Colonic mucosa (tissue), 4 donors: ENCODE data around the gene RASA1. TPM values are rescaled to one million over a fixed set of nuclear protein-coding genes. Genes with fewer than 3 reads are reported as not detected.

Source experiments
- DNase-seq: peaks from one replicate; pipeline ENCODE4 v3.0.0-alpha.2; 2020
- H3K27ac ChIP-seq: fragments of 200-600 bp; one replicate; pipeline ENCODE4 v1.8.0; 2021
- H3K27me3 ChIP-seq: fragments of 200-600 bp; one replicate; pipeline ENCODE4 v1.8.0; 2021
- H3K36me3 ChIP-seq: fragments of 200-600 bp; one replicate; pipeline ENCODE4 v1.8.0; 2021
- H3K4me1 ChIP-seq: fragments of 200-600 bp; one replicate; pipeline ENCODE4 v1.8.0; 2021; ENCODE audit warnings: mild to moderate bottlenecking
- H3K4me3 ChIP-seq: fragments of 200-600 bp; one replicate; pipeline ENCODE4 v1.8.0; 2021
- H3K9ac ChIP-seq, 2 donors: one replicate each; pipeline ENCODE4 v1.7.0; 2013; ENCODE audit warnings: control low read depth in 2 of 2, low read depth in 2 of 2, low read length in 2 of 2
- H3K9me3 ChIP-seq: fragments of 200-600 bp; one replicate; pipeline ENCODE4 v1.8.0; 2021
- intact Hi-C: fragments of 100-400 bp; cut with DNase I; formaldehyde crosslinking; loops from one replicate; pipeline ENCODE4 v1.14.1; 2022
- total RNA-seq, 2 donors: library from RNA; stranded (reverse); fragmentation: NEBNext Ultra II Directional in 1 of 2; extraction: Animal tissue kit (Norgen Biotek cat#: 25700) in 1 of 2; gene quantifications; one replicate each; pipeline ENCODE4 v1.2.1, GENCODE V29; 2021
- TF ChIP-seq, protein P1 (sequence below): fragments of 200-600 bp; IDR thresholded peaks from one replicate; pipeline ENCODE4 v1.8.0; 2022; ENCODE audit warnings: antibody characterized with exemption, mild to moderate bottlenecking
- donor health status: healthy.
- donor health status: DM: no; HTN: no; CAD: no.
- donor health status: DM: no; HTN: no; CAD: no.

RASA1 gene
- total RNA-seq, 2 donors from 2014 or later, result 24.1 to 28.8 TPM

DNA sequence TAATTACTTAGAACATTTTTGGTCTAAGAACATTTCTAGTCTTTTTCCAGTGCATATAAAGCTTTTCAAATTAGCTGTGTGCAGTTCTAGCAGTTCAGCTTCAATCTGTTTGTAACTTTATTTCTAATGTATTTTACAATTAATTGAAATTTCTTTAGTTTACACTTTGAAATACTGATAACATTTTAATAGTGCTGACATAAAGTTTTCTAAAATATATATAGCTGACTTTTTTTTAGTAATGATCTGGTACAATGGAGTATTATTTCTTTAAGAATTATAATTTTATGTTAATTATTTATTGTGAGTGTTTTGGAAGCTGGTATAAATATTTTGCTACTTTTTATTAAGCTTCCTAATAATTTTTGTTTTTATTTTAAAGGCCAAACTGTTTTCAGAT is 101.7 kb downstream of the RASA1 start:
- no peak overlapping the region for H3K27ac ChIP-seq
- TF ChIP-seq, protein P1, sequence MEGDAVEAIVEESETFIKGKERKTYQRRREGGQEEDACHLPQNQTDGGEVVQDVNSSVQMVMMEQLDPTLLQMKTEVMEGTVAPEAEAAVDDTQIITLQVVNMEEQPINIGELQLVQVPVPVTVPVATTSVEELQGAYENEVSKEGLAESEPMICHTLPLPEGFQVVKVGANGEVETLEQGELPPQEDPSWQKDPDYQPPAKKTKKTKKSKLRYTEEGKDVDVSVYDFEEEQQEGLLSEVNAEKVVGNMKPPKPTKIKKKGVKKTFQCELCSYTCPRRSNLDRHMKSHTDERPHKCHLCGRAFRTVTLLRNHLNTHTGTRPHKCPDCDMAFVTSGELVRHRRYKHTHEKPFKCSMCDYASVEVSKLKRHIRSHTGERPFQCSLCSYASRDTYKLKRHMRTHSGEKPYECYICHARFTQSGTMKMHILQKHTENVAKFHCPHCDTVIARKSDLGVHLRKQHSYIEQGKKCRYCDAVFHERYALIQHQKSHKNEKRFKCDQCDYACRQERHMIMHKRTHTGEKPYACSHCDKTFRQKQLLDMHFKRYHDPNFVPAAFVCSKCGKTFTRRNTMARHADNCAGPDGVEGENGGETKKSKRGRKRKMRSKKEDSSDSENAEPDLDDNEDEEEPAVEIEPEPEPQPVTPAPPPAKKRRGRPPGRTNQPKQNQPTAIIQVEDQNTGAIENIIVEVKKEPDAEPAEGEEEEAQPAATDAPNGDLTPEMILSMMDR, result no peak
- no peak overlapping the region for H3K9ac ChIP-seq
- no peak for DNase-seq
- H3K4me1 ChIP-seq, result no peaks in the 10 kb centered on the region
- H3K4me3 ChIP-seq, result no peak overlapping the region
- no peaks in the 10 kb centered on the region for H3K27me3 ChIP-seq
- intact Hi-C loops, result no loop called here
- no peaks in the 10 kb centered on the region for H3K9me3 ChIP-seq
- H3K36me3 ChIP-seq, result no peaks in the 10 kb centered on the region

DNA sequence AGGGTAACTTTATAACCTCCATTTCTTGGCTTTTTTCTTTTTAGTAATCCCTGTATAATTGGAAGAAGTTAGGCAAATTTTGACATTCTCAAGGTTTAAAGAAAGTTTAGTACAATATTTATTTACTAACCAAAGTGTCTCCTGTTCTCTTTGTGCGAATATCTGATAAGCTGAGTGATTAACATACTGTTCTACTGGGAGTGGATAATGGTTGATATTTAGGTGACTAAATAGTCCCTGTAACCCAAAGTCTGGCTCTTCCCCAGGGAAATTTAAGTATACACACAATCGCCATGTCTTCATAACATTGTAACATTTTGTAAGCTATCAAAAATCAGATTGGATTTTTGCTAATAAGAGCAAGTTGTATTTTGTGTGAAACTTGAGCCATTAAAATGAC is 105.0 kb downstream of the RASA1 start:
- Histone ChIP-seq H3K4me3 (no peak overlapping the region), H3K36me3 (peaks cover 8% of the 10 kb centered on the region), H3K27me3 (no peaks in the 10 kb centered on the region), H3K4me1 (no peaks in the 10 kb centered on the region), H3K27ac (no peak overlapping the region), H3K9ac (no peak overlapping the region), H3K9me3 (no peaks in the 10 kb centered on the region)
- TF ChIP-seq, protein P1, result no peak
- no peak for DNase-seq
- intact Hi-C loops, result loop anchor here (10.0 kb wide), 1 partner anchor 488 kb away; no protein-coding TSS in a partner anchor

DNA sequence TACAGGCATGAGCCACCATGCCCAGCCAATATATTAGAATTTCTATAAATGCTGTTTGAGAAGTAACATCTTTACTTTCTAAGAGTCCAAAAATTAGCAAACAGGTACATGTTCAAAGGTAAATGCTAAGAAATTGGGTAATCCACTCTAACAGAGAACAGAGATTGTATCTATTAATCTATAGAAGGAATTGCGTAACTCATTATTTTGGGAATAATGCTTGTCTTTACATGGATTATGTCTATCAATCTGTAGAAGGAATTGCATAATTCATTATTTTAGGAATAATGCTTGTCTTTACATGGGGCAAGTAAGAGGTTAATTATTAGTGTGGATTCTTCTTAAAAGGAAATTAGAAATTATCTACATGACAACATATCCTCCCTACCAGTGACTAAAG is 114.5 kb downstream of the RASA1 start:
- Histone ChIP-seq H3K27me3 (no peaks in the 10 kb centered on the region), H3K36me3 (no peaks in the 10 kb centered on the region), H3K9me3 (no peaks in the 10 kb centered on the region), H3K4me1 (no peaks in the 10 kb centered on the region), H3K27ac (no peak overlapping the region), H3K4me3 (no peak overlapping the region), H3K9ac (no peak overlapping the region)
- TF ChIP-seq, protein P1, result no peak
- intact Hi-C loops, result no loop called here
- no peak for DNase-seq

DNA sequence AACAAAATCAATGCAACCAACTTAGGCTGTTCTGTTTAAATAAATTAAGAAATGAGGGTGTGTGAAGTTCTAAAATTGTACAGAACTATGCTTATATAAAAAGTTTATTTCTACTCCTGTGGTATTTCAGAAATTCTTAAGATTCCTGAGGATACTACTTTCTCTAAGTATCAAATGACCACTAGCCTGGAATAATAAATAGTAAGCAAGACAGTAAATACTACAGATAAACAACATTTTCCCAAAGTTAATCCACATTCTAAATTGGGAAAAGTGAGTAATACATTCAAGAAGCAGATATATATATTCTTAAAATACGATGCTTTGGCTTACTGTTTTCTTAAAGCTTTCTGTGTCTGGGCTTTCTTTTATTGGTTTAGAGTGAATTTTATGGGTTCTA is 115.5 kb downstream of the RASA1 start:
- no peak for DNase-seq
- Histone ChIP-seq H3K36me3 (no peaks in the 10 kb centered on the region), H3K4me3 (no peak overlapping the region), H3K27ac (no peak overlapping the region), H3K4me1 (no peaks in the 10 kb centered on the region), H3K27me3 (no peaks in the 10 kb centered on the region), H3K9ac (no peak overlapping the region), H3K9me3 (no peaks in the 10 kb centered on the region)
- TF ChIP-seq, protein P1, result no peak
- intact Hi-C loops, result no loop called here

DNA sequence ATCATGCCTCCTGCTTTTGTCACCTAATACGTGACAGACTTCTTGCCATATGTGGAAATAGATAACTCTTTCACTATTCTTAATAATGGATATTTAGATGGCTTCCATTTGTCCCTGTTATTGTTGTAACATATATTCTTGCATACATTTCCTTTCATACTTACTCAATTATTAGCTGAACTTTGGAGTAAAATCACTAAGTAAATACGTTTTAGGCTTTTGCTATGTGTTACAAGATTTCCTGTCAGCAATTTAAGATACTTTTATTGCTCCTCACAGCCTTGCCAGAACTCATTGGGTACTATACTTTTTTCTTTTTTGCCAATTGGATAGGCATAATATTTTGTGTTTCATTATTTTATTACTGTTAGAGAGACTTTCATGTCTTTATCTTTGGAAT is 118.1 kb downstream of the RASA1 start:
- Histone ChIP-seq H3K27me3 (no peaks in the 10 kb centered on the region), H3K27ac (no peak overlapping the region), H3K36me3 (no peaks in the 10 kb centered on the region)

More for the DNA sequence above, 118.1 kb downstream of the RASA1 start:
- Histone ChIP-seq H3K4me3 (no peak overlapping the region), H3K4me1 (no peaks in the 10 kb centered on the region), H3K9ac (no peak overlapping the region), H3K9me3 (no peaks in the 10 kb centered on the region)
- intact Hi-C loops, result no loop called here
- no peak for DNase-seq
- TF ChIP-seq, protein P1, result no peak
